Panc1 (cell line): ENCODE results near the gene EFNA1. TPM values are rescaled to one million over a fixed set of nuclear protein-coding genes. Genes with fewer than 3 reads are reported as not detected.

ENCODE experiments used
- ATAC-seq: fragments of 200-7000 bp; cut with Tn5 transposase; 2 replicates; pipeline ENCODE4 v1.9.1; 2020; ENCODE audit warnings: mild to moderate bottlenecking, moderate library complexity
- BruUV-seq: library from RNA; stranded (reverse); fragments of 400-500 nt; replicated peaks from 2 replicates; lab custom pipeline; 2021; lab: Mats Ljungman, UMichigan
- CTCF ChIA-PET: fragments of 300-600 bp; sonication (Branson Sonifier 250); formaldehyde crosslinking; loops from one replicate; lab custom pipeline; 2022; ENCODE audit warnings: antibody characterized with exemption; lab: Charles Lee
- POLR2A ChIA-PET: fragments of 300-600 bp; sonication (Branson Sonifier 250); formaldehyde crosslinking; loops from one replicate; lab custom pipeline; 2022; ENCODE audit warnings: antibody characterized with exemption; lab: Charles Lee
- DNase-seq: peaks from one replicate; pipeline ENCODE4 v3.0.0-alpha.2; 2010; ENCODE audit warnings: low read depth, low spot score
- H3K27ac ChIP-seq: 2 replicates; pipeline ENCODE4 v1.5.1; 2011; ENCODE audit warnings: mild to moderate bottlenecking, low read length, inconsistent platforms
- H3K27me3 ChIP-seq: fragments of 200-500 bp; sonication (Bioruptor generic); 2 replicates; pipeline ENCODE4 v1.6.0; 2014; ENCODE audit warnings: low read length, inconsistent platforms; ENCODE audit not compliant: control insufficient read depth, insufficient read depth
- H3K36me3 ChIP-seq: fragments of 200-500 bp; sonication (Bioruptor generic); 2 replicates; pipeline ENCODE4 v1.5.1; 2014; ENCODE audit warnings: inconsistent platforms, mild to moderate bottlenecking, low read length, moderate library complexity; ENCODE audit not compliant: control insufficient read depth, insufficient read depth
- H3K4me1 ChIP-seq: 2 replicates; pipeline ENCODE4 v1.5.1; 2011; ENCODE audit warnings: inconsistent platforms, mild to moderate bottlenecking, low read length, moderate library complexity; ENCODE audit not compliant: control insufficient read depth, insufficient read depth
- H3K4me3 ChIP-seq, 2 experiments: 2 replicates each; pipeline ENCODE4 v1.5.1; 2011 to 2012; ENCODE audit warnings: low read depth in 2 of 2, low read length in 2 of 2, mild to moderate bottlenecking in 2 of 2, inconsistent platforms in 1 of 2, moderate library complexity in 1 of 2
- H3K9me3 ChIP-seq: fragments of 200-500 bp; sonication (Bioruptor generic); 2 replicates; pipeline ENCODE4 v1.5.1; 2014; ENCODE audit warnings: low read depth, mild to moderate bottlenecking, inconsistent platforms, low read length, moderate library complexity; ENCODE audit not compliant: control insufficient read depth, insufficient read depth
- POLR2AphosphoS5 ChIP-seq: IDR thresholded peaks from 2 replicates; pipeline ENCODE4 v1.6.1; 2012; ENCODE audit warnings: mild to moderate bottlenecking, low read depth, low read length, moderate library complexity
- SIN3A ChIP-seq: IDR thresholded peaks from 2 replicates; pipeline ENCODE4 v1.6.1; 2012; ENCODE audit warnings: low read depth, mild to moderate bottlenecking, low read length, moderate library complexity, borderline replicate concordance; ENCODE audit not compliant: insufficient read depth
- TCF7L2 ChIP-seq: IDR thresholded peaks from 2 replicates; pipeline ENCODE4 v1.6.1; 2011; ENCODE audit warnings: mild to moderate bottlenecking, low read depth, low read length, inconsistent platforms
- in situ Hi-C: cut with HindIII; loops from 2 replicates; pipeline ENCODE4 v1.10.0; 2016; ENCODE audit warnings: low sequenced_read_pairs, low pct_unique_long_range_greater_than_20kb
- intact Hi-C: fragments of 100-400 bp; cut with micrococcal nuclease; formaldehyde crosslinking; loops from one replicate; pipeline ENCODE4 v1.10.0; 2022; ENCODE audit not compliant: unreplicated experiment
- total RNA-seq: library from RNA; stranded (reverse); gene quantifications from one replicate; pipeline ENCODE4 v1.2.1, GENCODE V29; 2021; ENCODE audit not compliant: unreplicated experiment
- TF ChIP-seq, protein P1 (sequence below): fragments of 450-650 bp; IDR thresholded peaks from 2 replicates; pipeline ENCODE4 v1.5.1; 2017; ENCODE audit warnings: mild to moderate bottlenecking
- TF ChIP-seq, protein P2 (sequence below), 2 experiments: IDR thresholded peaks; 2 replicates each; pipeline ENCODE4 v1.6.1; 2011 to 2012; ENCODE audit warnings: low read depth in 2 of 2, control low read depth in 1 of 2, low read length in 1 of 2, mild to moderate bottlenecking in 1 of 2, moderate library complexity in 1 of 2; ENCODE audit not compliant: insufficient read depth in 1 of 2

EFNA1 gene
- total RNA-seq, 1 experiment from 2014 or later: 23.8 TPM

- DNase-seq: no peak
Measured at GRCh38 chr1:155080312-155081228, 47.1 kb upstream of the EFNA1 start.

DNA sequence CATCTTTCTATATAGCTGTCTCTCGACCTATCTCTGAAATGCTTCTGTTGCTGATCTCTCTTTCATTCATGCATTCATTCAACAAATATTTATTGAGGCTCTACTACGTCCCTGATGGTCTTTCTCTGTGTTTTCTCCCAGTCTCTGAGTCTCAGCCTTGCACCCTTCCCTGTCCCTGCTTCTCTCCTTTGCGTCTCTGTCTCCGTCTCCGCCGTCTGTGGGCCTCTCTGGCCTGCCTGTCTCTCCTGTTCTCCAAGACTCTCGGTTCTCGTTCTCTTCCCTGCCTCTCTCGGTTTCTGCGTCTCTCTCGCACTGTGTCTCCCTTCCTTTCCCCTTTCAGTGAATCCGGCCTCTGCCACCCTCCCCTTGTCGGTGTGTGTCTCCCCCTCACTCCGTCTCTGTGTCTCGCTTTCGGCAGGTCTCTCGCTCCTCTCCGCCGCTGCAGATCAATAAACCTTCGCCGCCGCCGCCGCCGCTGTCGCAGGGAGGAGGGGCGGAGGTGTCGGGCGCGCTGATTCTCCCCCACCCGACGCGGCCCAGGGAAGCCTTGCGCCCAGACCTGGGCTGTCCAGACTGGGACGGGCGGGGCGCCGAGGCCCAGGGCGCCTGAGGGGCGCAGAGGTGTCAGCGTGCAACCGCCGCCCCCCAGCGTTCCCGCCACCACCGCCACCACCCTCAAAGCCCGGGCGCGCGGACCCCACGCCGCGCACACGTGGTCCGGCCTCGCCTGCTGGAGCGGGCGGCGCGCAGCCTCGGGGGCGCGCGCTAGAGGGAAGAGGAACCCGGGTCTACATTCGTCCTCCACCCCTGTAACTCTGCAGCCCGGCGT lies 46.0 kb upstream of the EFNA1 start:
- no peak for ATAC-seq
- Histone ChIP-seq H3K27ac (no peak overlapping the region), H3K27me3 (peaks cover 9% of the 10 kb centered on the region), H3K4me1 (peaks cover 21% of the 10 kb centered on the region), H3K36me3 (no peaks in the 10 kb centered on the region; the same call in 1 of the 2 replicates), H3K9me3 (no peaks in the 10 kb centered on the region), H3K4me3 (peak overlapping the region; percentile 28 to 53)
- DNase-seq: no peak
- TF ChIP-seq, protein P1, sequence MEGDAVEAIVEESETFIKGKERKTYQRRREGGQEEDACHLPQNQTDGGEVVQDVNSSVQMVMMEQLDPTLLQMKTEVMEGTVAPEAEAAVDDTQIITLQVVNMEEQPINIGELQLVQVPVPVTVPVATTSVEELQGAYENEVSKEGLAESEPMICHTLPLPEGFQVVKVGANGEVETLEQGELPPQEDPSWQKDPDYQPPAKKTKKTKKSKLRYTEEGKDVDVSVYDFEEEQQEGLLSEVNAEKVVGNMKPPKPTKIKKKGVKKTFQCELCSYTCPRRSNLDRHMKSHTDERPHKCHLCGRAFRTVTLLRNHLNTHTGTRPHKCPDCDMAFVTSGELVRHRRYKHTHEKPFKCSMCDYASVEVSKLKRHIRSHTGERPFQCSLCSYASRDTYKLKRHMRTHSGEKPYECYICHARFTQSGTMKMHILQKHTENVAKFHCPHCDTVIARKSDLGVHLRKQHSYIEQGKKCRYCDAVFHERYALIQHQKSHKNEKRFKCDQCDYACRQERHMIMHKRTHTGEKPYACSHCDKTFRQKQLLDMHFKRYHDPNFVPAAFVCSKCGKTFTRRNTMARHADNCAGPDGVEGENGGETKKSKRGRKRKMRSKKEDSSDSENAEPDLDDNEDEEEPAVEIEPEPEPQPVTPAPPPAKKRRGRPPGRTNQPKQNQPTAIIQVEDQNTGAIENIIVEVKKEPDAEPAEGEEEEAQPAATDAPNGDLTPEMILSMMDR: no peak
- TF ChIP-seq SIN3A: no peak
- no peak for TF ChIP-seq POLR2AphosphoS5
- peak; percentile 10; the same call in 1 of the 2 replicates for TF ChIP-seq TCF7L2
- TF ChIP-seq, protein P2, sequence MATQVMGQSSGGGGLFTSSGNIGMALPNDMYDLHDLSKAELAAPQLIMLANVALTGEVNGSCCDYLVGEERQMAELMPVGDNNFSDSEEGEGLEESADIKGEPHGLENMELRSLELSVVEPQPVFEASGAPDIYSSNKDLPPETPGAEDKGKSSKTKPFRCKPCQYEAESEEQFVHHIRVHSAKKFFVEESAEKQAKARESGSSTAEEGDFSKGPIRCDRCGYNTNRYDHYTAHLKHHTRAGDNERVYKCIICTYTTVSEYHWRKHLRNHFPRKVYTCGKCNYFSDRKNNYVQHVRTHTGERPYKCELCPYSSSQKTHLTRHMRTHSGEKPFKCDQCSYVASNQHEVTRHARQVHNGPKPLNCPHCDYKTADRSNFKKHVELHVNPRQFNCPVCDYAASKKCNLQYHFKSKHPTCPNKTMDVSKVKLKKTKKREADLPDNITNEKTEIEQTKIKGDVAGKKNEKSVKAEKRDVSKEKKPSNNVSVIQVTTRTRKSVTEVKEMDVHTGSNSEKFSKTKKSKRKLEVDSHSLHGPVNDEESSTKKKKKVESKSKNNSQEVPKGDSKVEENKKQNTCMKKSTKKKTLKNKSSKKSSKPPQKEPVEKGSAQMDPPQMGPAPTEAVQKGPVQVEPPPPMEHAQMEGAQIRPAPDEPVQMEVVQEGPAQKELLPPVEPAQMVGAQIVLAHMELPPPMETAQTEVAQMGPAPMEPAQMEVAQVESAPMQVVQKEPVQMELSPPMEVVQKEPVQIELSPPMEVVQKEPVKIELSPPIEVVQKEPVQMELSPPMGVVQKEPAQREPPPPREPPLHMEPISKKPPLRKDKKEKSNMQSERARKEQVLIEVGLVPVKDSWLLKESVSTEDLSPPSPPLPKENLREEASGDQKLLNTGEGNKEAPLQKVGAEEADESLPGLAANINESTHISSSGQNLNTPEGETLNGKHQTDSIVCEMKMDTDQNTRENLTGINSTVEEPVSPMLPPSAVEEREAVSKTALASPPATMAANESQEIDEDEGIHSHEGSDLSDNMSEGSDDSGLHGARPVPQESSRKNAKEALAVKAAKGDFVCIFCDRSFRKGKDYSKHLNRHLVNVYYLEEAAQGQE (IDR thresholded peaks at IDR 0.05; ENCODE audit: insufficient read depth in 1 of 2, low read depth in 2 of 2, low read length in 1 of 2): no peak
- intact Hi-C loops: no loop called here
- CTCF ChIA-PET: interaction anchor here (0.6 kb wide), 1 partner anchor 10 kb away, joined by 3 read pairs; no protein-coding TSS in a partner anchor
- BruUV-seq: no TSS peak
- in situ Hi-C loops: no loop called here
- POLR2A ChIA-PET: no interaction called here

More at GRCh38 chr1:155080312-155081228, 47.1 kb upstream of the EFNA1 start:
- Histone ChIP-seq H3K9me3 (no peaks in the 10 kb centered on the region), H3K4me3 (peak overlapping the region; percentile 33 to 53), H3K36me3 (no peaks in the 10 kb centered on the region; the same call in 1 of the 2 replicates), H3K27me3 (peaks cover 9% of the 10 kb centered on the region), H3K4me1 (peaks cover 17% of the 10 kb centered on the region), H3K27ac (no peak overlapping the region)
- TF ChIP-seq, protein P2 (IDR thresholded peaks at IDR 0.05; ENCODE audit: insufficient read depth in 1 of 2, low read depth in 2 of 2, low read length in 1 of 2): no peak
- peak; percentile 58; the same call in 1 of the 2 replicates for TF ChIP-seq TCF7L2
- TF ChIP-seq POLR2AphosphoS5: no peak
- no peak for TF ChIP-seq SIN3A
- TF ChIP-seq, protein P1: no peak
- CTCF ChIA-PET: no interaction called here
- in situ Hi-C loops: no loop called here
- no peak for ATAC-seq
- intact Hi-C loops: no loop called here
- POLR2A ChIA-PET: no interaction called here
- BruUV-seq: no TSS peak
